ENCODE data around the gene CUBN. TPM values are rescaled to one million over a fixed set of nuclear protein-coding genes. Genes with fewer than 3 reads are reported as not detected.
A peak's percentile ranks its signal among the peaks of the same experiment; 100 is the strongest.

CUBN gene
- 0.30 TPM for polyA plus RNA-seq (2013, experiment 1 of 2; ENCODE audit: insufficient read length)
- polyA plus RNA-seq (2013, experiment 2 of 2; ENCODE audit: insufficient read length) = 0.19 TPM

DNA sequence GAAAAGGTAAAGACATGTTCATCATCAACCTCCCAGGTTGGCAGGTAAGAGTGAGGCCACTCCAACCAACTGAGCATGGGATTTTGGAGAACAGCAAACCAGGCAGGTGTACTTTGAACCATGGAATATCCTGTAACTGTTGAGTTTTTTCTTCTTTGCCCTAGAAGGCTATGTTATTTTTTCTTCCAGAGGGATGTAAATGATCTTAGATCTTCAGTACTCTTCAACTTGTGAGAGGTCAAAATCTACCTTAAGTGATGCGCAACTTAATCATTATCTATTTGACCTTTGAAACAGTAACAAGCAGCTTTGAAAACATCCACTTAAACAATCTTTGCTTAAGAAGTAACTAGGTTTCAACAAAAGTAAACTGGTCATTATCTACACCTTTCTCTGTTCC, at the start of gene CUBN:
TSS of gene CUBN (minus strand) at position 71 of the 400 bp plus-strand sequence. CDS start at position 25, 46 bp downstream.
- DNase-seq = no peak

DNA sequence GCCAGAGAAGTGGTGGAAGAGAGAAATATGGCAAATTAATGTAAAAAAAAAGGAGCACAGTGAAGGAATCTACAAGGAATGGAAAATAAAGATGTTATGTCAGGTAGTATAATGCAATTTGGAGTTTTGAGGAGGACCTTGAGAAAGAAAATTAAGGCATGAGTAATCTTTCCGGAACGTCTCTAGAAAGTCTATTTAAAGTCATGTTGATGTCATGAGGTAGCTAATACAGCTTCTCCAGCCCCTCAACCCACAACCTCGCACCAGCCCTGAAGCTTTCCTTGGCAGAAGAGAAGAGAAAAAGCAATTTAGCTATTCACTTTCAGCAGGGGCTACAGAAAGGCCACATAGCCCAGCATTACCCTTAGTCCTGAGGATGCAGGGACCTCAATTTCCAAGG, 49.4 kb upstream of the CUBN start:
- peak; percentile 61 for DNase-seq

DNA sequence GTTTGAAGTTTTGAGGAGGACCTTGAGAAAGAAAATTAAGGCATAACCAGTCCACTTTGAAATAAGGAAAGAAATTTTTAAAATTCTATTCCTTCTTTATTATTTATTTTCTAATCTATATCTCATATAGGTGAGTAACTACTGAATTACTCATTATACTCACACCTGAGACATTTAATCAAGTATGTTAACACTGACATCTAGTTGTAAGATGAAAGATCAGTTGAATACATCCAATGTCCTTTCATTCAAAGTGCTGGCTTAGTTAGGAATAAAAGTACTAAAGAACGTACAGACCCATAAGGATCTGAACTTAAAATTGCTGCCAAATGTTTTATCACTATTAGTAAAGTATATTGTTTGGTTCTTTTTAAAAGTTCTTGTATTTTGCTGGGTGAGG, 48.4 kb upstream of the CUBN start:
- no peak for DNase-seq

DNA sequence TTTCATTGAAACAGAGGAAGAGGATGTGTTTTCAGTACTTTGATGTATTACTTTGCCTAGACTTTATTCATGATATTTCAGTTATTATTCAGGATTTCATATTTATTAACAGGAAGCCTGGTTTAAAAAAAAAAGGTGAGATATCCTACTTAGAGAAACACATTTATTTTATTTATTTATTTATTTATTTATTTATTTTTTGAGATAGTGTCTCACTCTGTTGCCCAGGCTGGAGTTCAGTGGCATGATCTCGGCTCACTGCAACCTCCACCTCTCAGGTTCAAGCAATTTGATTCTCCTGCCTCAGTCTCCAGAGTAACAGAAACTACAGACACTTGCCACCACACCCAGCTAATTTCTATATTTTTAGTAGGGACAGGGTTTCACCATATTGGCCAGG, 47.4 kb upstream of the CUBN start:
- DNase-seq = no peak

DNA sequence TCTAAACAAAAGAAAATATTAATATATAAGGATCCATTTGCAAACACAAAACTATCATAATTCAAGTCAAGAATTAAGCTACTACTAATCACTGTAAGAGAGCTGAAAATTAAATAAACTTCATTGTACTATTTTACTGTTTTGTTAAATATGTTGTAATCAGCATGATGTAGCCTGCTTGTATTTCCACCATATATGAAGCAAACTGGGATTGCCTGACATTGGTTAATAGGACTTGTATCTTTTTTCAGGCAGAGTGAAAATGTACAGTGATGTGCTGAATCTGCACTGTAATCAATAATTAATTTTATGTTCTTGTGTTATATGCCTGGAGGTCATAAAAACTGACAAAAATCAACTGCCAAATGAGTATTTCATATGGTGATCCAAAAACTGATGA, 46.5 kb upstream of the CUBN start:
- no peak for DNase-seq

DNA sequence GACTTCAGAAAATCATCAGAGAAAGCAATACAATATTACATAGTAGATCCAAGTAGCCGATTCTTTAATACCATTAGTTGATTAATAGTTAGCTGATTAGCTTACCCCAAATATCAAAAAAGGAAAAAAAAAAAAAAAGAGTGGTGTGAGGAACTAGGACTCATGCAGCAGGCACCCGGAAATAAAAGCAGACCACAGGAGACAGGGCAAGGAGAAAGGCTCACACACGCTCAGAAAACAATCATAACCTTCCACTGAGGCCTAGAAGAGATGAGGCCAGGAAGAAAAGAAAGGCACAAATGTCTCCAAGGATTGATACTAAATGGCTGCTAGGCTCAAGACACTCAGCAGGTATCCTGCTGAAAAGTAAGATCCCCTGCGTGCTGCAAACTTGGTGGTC, 45.9 kb upstream of the CUBN start:
- DNase-seq = peak; percentile 67

DNA sequence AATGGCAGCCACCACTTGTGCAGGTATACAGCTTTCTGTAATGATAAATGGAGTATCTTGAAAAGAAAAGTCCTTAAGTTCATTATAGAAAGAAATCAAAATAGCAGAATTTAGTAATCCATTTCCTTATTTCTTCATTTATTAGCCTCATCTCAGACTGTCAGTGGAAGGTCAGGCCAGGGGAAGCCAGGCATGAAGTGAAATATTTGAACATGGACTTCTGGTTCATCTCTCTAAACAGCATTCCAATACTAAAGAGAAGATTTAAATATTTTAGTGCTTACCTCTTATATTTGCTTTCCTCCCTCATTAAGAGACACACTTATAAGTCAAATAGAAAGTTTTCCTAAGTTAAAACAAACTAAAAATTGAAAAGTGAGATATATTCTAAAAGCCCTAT, 45.0 kb upstream of the CUBN start:
- peak; percentile 47 for DNase-seq

DNA sequence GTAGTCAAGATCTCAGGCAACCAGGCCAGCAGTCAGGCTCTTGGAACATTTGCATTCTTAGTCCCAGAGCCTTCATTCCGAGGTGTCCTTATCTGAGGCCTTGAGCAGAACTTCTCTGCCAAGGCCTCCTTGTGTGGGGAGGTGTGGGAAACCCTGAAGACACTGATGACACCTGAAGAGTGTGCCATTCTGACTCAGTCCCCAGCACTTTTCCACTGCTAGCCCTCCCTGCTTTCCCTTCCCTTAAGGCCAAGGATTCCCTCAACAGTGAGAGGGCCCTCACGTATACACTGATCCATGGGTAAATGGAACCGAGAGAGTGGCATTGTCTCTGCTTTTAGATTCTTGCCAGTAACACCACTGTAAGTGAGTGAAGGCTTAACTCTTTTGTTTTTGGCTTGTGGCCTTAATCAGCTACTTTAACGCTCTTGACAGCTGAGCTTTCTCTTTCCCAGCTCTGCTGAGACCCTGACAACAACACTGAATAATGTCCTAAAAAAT, 41.6 kb upstream of the CUBN start:
- DNase-seq = no peak

DNA sequence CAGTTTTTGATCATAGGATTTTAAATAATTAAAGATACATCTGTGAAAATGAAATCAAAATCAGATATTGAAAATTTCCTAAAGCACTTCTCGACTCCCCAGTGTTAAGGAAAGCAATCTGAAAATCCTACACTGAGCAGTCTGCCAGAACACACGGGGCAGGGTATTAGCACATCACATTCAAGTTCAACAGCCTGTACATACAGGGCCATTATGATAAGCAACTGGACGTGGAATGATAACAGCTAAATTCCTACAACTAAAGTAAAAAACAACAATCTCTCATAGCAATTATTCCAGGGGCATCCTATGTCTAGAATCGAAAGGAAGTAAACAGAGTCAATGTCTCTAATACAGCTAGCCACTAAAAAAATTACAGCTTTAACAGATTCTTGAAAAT, 40.2 kb upstream of the CUBN start:
- DNase-seq = no peak

DNA sequence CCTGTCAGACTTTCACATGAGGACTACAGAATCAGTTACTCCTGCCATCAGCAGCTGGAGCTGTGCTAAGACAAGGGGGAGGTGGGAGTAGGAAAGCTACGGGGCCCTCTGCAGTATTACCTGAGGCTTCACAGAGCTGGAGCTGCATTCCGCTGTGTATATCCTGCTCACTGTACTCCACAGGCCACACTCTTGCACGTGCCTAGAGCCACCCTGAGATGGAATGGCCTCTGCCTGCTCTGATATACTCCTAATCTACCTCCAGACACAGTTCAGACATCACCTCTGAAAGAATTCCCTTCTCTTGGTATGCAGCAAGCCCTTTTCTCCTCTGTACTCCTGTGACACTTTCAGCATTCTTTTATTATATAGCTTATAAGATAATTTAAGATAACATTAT, 37.1 kb upstream of the CUBN start:
- no peak for DNase-seq

DNA sequence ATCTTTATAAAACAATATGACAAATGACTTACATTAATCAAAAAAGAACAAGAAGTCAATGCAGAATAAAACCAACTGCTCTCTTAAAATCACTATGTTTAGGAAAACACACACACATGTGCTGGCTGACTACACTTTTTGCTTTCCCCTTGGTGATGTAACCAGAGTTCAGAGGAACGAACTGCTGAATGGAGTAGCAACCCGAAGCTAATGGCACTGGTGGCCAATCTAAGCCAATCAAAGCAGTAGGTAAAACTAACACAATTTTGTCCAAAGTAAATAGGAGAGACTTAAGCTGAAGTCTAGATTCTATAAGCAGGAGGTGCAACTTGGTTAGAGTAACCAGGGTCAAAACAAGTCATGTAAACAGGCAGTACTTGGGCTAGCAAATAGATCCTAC, 33.2 kb upstream of the CUBN start:
- no peak for DNase-seq

DNA sequence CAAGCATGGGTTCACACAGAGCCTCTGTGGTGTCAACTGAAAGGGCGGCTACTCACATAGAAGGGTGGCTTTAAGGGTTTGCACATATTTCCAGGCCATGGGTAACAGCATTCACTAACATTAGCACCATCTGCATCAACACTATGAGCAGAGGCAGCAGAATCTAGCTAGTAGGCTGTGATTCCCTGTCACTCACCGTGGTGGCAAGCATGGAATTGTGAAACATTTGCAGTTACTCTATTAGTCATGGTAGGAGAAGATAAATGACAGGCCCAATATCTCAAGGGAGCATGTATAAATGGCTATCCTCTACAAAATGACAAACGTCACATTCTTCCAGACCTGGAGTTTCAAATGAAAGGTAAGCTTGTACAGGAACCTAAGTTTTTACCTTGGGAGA, 32.2 kb upstream of the CUBN start:
- DNase-seq = no peak

DNA sequence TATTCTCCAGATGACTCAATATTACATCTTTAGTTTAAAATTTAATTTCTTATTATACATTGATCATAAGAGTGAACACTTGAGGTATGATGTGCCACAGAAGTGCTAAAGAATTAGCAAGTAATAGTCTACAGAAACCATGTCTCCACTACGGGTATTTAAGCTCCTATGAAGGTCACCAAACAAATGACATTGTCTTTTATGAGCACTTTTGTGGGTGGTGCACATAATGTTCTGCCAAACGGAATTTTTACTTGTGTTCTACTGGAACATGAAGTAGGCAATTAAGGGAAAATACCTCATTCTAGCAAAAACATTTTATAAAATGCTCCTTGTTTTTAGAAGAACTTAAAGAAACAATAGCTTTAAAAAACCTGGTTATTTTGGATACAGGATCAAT, 27.4 kb upstream of the CUBN start:
- DNase-seq = no peak

DNA sequence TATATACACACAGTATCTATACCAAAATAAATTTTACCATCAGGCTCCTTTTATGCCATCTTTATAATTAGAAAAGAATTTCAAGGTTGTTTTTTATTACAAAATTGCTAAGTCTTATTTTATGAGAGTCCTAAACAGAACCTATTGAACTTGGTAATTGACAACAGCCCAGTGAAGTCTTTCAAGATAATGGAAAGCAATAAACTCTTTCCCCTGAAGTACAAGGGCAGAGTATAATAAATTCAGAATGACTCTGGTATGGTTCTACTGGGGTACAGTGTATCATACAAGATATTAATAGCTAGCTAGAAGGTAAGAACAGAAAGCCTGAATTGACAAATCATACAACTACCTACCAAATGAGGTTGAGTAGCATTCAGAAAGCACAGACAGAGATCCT, 26.2 kb upstream of the CUBN start:
- DNase-seq = no peak

DNA sequence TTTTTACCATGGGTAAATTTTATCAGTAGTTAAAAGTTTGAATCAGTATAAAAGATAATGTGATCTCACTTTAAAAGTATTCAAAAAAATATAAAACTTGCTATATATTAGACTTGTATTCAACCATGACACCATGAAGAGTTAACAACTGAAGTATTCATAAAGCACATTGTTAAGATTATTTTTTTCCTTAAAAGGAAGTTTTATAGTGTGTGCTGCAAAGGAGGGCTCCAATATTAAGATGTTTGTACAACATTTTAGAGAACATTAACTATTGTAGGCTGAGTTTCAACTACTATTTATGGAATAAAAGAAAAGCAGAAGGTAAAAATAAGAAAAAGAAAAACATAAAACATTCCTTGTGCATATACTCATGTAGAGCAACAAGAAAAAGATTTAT, 24.5 kb upstream of the CUBN start:
- DNase-seq = peak; percentile 85

DNA sequence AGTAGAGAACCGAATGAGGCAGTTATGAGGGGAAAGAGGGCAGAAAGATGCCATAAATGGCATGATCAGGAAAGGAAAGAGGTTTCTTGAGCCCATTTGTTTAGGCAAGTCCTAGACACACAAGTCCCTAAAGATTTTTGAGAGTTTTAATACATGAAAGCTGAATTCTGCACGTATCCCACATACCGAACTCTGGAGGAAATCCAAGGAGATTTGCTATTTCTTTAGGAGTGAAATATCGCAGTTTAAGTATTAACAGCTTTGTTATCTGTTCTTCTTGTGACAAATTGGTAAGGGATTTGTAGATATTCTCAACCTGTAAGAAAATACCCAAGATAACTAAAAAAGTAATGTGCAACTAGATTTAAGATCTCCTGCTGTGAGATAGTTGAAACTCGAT, 23.7 kb upstream of the CUBN start:
- DNase-seq = peak; percentile 51

DNA sequence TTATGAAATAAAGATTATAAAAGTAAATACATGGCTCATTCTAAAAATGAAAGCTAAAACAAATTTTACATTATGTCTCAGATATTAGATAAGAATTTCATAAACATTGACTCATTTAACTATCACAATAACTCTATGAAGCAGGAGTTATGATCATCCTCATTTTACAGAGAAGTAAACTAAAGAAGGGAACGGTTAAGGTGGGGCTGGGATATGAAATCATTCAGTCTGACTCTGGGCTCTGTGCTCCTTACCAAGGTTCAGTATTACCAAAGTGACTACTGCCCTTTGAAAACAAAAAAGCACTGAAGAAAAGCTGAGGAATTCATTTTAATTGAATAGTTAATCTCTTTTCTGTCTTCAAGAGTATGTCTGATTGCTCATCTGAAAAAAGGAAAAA, 22.1 kb upstream of the CUBN start:
- peak; percentile 40 for DNase-seq

DNA sequence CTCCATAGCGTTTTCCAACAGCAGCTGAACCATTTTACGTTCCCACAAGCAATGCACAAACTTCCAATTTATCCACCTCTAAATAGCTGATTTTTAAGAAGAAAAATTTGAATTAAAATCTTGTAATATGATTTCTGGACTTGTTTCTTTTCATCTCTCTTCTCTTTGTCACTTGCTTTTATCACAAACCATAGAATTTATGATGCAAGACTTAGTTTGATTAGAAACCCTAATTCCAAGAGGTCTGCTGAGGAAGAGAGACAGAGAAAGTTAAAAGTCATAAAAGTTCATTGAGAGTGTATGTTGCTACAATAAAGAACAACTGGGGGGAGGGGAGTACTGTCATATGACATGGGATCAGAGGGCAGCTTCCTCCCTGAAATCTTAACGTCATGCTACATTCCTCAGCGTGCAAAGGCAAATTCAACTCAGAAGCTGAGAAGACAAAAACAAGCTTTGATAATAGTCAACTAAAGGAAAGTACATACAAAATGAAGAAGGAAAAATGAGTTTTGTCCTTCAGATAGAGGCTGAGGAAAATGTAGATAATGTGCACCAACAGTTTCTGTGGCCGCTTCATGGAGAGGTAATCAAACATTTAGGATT, 18.4 kb upstream of the CUBN start:
- no peak for DNase-seq

DNA sequence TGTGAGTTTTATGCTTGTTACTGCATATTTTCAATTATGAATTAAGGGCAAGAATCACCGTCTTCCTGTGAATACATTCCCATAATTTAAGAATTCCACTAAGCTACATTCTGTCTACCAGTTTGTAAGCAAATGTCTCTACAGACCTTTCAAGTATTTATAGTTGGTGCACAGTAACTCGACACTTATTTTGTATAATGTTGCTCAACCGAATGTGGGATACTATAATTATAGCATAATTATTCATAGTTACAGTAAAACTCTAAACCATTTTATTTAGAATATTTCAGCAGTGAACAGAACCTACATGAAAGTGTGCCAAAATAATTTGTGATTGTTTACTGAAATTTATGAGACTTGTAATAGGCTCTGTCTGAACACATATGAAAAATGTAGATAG, 17.3 kb upstream of the CUBN start:
- no peak for DNase-seq

DNA sequence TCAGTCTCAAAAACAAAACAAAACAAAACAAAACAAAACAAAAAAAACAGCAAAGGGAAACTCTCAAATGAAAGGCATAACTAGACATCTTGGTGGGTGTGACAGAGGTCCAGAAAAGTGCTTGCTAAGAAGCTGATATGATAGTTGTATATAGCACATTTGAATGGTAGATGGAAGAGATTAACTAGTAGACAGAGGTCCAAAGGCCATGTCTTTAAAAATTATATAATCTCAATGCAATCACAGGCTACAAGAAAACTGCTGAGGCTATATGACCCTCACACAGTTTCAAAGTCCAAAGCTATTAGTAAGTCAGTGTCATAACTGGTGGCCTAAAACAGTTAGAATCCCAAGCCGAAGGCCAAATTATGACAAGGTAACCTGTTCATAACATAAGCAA, 15.6 kb upstream of the CUBN start:
- DNase-seq = no peak

DNA sequence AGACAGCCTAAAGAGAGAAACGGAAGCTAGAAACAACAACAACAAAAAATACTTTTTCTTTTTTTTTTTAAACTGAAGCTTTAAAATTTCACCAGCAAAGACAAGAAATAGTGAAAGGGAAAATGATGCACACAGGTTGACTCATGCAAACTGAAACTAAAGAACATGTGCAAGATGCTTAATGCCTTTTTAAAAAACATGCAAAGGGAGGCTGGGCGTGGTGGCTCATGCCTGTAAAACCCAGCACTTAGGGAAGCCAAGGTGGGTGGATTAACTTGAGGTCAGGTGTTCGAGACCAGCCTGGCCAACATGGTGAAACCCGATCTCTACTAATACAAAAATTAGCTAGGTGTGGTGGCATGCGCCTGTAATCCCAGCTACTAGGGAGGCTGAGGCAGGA, 15.1 kb upstream of the CUBN start:
- no peak for DNase-seq

DNA sequence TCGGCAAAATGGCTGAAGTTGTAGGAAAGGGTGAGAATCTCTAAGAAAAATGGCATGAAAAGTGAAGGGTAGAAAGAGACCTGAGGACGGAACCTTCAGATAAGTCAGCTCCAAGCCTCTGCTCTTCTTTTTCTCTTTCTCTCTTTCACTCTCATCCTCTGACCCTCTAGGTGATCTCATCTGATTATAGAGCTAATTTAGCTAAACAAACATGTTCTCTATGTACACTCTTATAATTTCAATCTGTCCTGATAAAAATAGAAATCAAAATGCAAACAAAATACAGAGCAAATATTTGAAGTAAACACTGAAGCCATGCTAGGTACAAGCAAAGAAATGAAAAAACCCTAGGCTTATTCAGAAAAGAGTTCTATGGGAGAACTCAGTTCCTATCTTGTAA, 14.4 kb upstream of the CUBN start:
- DNase-seq = no peak

DNA sequence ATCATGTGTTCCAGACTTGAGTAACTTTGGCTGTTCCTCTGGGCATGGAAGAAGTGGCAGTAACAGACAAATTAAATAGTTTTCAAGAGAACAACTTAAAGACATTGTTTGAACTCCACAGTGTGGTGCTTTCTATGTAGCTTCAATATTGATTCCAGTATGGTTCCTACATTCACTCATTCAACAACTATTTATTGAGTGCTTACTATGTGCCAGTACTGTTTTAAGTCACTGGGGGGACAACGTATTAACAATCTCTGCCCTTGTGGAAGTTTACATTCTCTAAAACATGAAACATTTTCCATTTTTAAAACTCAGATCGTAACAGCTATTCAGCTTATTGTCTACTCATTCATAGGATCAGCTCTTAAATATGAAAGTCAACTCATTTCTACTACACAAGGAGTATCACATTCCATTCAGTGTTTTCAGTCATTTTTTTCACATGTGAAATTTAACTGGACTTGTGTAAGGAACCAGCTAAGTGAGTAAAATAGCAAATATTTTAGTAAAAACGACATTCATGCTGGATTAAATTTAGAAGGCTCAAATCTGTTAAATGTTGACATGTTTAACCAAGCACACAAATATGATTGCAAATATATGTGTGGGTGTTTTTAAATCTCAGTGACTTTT, 13.6 kb upstream of the CUBN start:
- peak; percentile 70 for DNase-seq

DNA sequence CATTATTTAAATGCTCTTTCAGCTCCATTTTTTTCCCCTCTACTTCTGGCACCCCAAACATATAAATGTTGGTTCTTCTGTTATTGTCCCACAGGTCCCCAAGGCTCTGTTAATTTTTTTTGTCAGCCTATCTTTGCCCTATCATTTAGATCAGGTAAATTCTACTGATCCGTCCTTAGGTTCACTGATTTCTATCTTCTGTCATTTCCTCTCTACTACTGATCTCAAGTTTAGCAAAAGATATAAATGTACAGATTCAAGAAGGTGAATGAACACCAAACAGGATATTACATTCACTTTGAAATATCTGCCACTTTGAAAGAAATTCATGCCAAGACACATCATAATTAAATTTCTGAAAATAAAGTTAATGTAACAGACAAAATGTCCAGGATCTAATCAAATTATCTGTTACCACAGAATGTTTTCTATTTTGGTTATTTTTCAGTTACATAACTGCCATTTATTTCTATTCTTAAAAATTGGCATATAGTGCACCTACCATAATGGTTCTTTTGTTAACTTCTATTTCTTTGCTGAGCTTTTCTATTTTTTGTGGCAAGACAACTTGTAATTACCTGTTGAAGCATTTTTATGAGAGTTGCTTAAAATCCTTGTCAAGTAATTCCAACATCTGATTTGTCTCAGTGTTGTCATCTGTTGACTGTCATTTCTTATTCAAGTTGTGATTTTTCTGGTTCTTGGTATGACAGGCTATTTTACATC, 12.1 kb upstream of the CUBN start:
- DNase-seq = no peak

Data from fibroblast of skin of back (primary cell).